HG03442 (cell line): ENCODE results near the gene SERPINA5.
"Not testable (repeated sequence)": the region's sequence is repeated elsewhere in the genome, so short reads cannot be mapped to it uniquely, and the experiment has no call there.

Experiments used
- ATAC-seq: cut with Tn5 transposase; IDR thresholded peaks from one replicate; pipeline ENCODE4 v1.9.1; 2021; ENCODE audit warnings: mild to moderate bottlenecking, moderate library complexity; ENCODE audit not compliant: unreplicated experiment

The SERPINA5 gene

DNA sequence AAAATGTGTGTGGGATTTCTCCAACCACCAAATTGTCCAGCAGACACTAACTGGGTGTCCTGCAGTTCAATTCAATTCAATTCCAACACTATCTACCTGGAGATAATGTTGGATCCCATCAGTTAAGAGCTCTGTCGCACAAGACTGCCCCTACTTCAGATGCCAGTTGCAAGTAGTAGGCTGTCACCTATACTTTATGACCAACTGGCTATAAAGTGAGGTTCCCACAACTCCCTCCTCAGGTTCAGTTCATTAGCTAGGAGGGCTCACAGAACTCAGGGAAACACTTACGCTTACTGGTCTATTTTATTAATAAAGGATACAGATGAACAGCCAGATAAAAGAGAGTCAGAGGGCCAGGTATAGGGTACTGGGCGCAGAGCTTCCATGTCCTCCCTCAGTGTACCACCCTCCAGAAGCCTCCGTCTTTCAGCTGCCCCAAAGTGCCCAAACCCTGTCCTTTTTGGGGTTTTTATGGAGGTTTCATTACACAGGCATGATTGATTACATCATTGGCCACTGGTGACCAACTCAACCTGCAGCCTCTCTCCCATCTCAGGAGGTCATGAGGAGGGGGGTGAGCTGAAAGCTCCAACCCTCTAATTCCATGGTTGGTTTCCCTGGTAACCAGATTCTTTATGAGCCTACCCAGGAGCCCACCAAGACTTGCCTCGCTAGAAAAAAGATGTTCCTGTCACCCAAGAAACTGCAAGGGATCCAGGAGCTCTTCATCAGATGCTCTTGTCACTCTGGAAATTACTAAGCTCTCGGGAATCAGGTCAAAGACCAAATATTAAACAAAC lies 7.5 kb upstream of the SERPINA5 start:
- no peak for ATAC-seq

DNA sequence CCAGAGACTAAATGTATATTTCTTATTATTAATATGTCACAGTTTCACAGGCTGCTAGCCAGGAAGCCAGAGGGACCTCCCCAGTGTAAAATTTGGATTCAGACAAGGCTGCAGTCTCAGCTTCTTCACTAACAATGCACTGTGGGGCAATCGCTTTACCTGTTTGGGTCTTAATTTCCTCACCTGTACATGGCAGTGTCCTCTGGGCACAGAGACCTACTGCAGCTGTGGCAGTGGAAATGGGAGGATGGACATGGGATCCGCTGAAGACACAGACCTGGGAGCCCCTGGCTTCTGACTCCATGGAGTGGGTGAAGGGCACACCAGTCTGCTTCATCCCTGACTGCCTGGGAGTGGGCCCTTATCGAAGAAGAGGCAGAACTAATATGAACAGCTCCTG lies 6.9 kb upstream of the SERPINA5 start:
- ATAC-seq, result no peak

DNA sequence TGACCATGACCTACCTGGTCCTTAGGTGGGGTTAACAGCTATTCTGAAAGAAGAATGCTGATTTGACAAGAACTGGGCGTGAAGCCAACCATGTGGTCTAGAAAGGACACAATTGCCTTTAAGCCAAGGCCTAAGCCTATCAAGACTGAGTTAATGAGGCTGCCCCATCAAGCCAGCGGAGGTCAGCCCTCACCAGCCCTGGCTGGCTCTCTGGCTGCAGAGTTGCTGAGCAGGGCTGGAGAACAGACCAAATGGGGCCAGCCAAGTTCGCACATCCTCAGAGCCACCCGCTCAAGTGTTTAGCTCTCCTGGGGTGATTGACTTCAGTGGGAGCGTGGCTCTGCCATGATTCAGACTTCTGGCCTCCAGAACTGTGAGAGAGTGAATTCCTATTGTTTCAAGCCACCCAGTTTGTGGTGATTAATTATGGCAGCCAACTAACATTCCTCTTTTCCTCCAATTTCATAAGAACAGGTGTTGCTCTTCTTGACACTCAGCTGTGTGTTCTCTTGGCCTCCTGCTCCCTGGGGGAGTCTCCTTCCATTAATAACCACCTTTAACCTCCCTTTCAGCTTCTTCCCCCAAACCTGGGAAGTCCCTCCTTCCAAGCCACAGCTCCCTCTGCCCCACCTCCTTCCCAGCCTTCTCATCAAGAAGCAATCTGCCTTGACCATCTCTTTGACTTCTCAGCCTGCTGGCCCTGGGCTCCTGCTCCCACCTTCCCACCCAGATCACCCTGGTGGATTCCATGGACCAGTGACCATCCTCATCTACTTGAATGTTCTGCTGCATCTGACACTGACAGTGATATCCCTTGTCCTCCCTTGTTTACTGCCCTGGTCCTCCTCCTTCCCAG lies 5.3 kb upstream of the SERPINA5 start:
- no peak for ATAC-seq

DNA sequence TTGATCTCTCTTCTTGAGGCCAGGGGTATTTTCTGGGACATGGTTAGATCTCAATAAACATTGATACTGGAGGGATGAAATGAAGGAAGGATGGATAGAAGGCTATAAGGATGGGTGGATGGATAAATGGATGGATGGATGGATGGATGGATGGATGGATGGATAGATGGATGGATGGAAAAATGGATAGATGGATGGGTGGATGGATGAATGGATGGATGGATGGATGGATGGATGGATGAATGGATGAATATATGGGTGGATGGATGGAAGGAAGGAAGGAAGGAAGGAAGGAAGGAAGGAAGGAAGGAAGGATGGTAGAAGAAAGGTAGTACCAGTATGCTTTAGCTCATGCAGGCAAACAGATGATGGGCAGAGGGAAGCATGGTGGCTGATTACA lies 3.8 kb upstream of the SERPINA5 start:
- not testable (repeated sequence) for ATAC-seq

DNA sequence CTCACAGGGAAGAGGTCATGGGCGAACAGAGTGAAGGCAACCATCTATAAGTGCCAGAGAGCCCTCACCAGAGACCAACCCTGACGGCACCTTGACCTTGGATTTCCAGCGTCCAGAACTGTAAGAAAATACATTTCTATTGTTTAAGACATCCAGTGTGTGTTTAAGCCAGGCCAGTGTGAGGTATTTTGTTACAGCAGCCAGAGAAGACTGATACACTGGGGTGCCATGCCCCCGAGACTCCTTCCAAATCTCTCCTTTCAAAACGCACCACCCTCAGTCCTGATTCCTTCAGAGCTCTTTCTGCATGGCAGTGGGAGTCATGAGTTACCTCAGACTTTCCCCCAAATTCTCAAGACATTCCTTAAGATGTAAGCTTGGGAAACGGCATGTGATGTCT lies 2.5 kb upstream of the SERPINA5 start:
- no peak for ATAC-seq

DNA sequence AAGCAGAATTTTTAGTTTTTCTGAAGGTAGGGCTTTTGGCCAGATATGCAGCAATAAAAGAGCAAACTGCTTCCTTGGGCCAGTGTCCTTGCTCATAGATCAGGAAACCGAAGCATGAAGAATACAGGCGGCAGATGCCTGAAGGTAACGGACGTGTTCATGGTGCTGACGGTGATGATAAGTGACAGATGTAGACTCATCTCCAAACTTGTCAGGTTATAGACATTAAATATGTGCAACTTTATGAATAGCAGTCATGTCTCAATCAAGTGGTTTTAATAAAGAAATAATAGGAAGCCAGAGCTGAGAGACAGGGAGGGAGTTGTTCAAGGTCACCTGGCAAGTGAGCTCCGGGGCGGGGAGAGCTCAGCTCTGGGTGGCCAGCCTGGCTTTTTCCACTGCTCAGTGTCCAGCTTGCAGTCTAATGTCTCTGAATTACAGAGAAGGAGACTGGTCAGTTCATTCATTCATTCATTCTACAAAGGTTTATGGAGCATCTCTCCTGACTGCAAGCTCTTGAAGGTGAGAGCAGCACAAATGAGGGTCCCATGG lies 1.0 kb downstream of the SERPINA5 start:
- ATAC-seq, result no peak

DNA sequence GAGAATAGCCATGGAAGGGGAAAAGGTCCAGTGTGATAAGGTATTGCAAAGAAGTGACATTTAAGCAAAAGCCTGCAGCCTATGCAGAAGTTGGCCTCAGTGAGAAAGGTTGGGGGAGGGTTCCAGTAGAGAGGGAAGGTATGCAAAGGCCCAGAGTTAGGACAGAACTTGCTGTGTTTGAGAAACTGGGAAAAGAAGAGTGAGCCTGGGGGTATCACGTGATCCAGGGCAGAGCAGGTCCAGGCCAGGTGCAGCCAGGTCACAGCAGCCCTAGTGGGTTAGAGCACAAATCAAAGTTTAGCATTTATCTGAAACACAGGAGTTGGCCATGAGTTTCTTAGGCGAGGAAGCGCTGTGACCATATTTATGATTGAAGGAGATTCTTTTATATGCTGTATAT lies 1.6 kb downstream of the SERPINA5 start:
- ATAC-seq, result no peak

DNA sequence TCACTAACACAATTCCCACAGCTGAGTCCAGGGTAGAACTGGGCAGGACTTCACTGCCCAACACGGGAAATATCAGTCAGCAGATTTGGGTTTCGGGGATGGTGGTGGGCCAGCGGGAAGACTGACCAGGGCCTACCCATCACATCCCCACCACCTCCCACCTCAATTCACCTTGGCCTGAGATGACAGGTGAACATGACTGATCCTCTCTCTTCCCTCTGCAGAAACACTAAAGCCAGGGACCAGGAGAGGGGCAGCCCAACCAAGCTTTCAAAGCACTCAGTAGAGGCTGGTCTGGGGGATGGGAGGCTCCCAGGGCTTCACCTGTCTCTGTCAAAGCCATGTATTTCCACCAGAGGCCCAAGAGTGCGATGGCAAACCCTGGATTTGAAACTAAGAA lies 2.3 kb downstream of the SERPINA5 start:
- ATAC-seq, result no peak

DNA sequence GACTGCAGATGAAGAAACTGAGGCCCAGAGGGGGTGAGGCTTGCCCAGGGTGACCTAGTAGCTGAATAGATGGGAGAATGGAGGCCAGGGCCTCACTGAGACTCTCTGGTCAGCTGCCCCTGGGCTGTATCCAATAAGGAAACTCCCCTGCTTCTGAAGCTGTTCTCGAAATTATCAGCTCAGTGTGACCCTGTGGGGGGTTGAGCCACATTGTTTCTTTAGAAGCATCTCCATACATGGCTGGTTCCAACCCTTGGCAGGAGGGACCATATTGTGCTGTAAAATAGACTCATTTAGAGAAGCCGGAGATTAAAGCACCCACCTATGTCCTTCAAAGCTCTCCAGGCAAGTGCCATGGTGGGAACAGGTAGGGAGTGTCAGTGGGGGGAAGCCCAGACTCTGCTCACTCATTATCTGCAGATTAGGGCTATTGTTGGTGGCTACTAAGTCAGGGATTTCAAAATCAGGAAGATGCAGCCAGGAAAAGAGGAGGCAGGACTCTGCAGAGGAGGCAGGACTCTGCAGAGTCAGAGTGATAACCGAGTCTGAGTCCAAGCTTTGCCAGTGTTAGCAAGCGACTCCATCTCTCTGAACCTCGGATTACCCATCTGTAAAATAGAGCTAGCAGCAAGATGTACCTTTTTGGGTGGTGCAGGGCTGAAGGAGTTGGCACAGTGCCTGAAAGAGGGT lies 3.5 kb downstream of the SERPINA5 start:
- ATAC-seq, result no peak

DNA sequence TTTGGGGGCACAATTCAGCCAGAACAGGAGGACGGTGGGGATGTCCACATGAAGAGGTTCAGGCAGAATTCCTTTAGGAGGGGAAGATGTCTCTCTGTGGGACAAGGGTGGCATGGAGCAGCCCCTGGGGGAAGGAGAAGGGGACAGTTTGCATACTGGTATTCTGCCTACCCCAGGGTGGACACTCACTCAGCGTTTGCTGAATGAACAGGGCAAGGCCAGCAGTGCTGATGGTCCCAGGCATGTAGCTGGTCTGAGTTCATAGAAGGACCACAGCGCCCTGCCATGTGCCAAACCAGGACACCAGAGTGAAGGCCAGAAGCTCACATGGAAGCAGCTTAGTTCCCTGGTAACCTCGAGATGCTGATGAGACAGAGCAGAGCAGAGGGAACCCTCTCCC lies 5.4 kb downstream of the SERPINA5 start:
- no peak for ATAC-seq

DNA sequence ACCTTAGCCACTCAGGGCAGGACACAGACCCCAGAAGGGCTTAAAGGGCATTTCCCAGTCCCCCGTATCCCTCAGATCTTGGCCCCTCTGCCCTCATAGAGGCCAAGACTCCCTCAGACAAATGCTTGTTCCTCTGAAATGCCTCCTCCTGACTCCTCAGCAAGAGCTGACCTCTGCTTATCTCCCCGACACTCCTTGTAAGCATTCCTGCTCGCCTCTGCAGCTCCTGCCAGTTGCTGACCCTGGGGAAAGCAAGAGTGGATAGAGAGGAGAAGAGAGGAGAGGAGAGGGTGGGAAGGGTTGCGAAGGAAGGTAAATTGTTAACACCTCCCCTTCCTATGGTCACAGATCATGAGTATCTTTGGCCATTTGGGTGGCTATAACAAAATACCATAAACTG lies 7.1 kb downstream of the SERPINA5 start:
- no peak for ATAC-seq

DNA sequence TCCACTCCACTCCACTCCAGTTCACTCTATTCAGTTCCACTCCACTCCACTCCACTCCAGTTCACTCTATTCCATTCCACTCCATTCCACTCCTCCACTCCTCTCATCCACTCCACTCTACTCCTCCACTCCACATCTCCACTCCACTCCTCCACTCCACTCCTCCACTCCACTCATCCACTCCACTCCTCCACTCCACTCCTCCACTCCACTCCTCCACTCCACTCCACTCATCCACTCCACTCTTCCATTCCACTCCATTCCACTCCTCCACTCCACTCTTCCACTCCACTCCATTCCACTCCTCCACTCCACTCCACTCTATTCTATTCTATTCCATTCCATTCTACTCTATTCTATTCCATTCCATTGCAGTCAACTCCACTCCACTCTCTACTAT lies 9.8 kb downstream of the SERPINA5 start:
- ATAC-seq, result no peak

DNA sequence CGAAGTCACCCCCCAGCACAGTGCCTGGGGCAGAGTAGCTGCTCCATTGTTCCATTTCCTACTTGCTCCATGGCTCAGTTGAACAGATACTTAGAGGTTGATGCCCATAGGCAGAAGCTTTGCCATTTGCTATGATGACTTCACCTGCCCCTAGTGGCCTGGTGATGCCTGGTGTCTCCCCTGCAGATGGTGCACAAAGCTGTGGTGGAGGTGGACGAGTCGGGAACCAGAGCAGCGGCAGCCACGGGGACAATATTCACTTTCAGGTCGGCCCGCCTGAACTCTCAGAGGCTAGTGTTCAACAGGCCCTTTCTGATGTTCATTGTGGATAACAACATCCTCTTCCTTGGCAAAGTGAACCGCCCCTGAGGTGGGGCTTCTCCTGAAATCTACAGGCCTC lies 10.6 kb downstream of the SERPINA5 start:
- no peak for ATAC-seq

DNA sequence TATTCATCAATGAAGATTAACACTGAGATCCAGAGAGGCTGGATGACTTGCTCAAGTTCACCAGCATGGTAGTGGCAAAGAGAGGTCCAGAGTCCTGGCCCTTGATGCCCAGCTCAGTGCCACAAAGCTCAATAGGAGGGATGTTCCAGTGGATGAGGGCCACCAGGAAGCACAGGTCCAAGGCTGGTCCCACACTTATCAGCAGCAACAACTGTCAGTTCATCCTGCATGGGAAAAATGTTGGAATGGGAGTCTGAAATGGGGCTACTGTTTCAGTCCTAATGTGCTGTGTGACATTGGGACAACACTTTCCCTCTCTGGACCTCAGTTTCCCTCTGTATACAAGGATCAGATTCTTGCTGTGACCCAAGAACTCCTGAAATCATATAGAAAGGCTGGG lies 11.2 kb downstream of the SERPINA5 start:
- no peak for ATAC-seq

DNA sequence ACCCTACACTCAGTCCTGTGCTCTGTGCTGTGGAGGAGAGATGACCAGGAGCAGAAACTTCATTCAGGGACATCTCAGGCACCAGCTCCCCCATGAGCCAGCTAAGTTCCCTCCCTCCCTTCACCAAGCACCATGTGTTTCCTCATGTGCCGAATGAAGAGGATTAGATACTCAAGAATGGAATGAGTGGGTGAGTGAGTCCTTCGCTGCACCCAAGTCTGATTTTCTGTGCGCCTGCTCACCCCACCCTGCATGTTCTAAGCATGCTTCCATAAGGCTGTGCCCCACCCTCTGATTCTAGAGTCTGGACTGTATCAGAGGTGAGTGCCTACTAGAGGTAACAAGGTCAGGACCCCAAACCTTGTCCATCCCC lies 12.1 kb downstream of the SERPINA5 start:
- ATAC-seq, result no peak

DNA sequence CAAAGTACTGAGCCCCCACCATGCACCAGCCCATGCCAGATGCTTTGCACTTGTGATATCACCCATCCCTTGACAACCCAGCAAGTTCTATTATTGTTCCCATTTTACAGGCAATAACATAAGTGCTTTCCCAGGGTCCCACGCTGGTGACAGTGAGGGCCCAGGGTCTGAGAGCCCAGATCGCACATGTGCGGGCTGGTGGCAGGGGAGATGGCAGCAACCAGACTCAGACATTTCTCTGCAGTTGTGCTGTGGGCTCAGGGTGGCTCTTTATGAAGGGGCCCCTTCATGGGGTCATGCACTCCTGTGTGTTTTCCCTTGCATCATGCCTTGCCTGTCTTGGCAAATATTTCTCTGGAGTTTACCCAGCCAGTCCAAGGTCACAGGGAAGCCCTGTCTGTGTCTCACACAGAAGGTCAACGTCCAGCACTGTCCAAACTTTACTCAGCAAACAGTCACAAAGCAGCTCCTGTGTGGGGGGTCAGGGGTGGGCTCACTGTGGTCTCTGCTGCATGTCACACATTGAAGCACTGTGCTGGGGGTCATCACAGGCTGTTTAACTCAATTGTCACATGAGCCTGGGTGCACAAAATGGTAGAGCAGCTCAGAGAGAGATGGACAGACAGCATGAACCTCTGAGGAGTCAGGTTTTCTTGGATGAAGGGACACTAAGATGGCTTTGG lies 12.7 kb downstream of the SERPINA5 start:
- ATAC-seq, result no peak

DNA sequence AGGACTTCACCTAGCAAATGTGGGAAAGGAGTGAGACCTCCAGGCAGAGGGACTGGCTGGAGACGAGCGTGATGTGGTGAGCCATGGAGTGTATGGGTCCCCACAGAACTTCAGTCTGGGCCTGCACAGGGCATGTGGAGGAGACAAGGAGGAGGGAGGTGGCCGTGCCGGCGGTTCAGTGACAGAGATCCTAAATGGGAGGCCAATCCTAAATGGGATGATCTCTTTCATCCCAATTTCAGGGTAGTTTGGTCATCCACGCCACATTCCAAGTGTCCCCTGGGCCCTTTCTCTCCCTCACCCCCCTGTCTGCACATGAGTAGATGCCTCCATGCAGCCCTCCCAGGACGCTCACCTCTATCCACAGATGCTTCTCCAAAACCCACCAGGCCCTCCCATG lies 13.2 kb downstream of the SERPINA5 start:
- ATAC-seq, result no peak

DNA sequence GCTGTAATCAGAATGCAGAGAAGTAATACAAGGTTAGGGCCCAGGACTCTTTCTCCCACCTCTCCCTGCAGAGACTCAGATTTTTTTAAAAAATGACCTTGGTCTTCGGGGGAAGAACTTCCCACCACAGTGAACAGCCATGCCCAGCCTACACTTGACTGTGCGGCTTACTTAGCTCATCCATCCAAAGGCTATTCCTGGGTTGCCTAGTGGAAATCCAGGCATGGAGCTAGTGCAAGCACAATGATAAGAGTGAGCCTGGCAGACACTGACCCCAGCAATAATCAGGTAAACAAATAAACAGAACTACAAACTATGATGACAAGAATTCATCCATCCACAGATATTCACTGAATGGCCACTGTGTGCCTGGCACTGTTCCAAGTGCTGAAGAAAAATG lies 14.7 kb downstream of the SERPINA5 start:
- no peak for ATAC-seq

DNA sequence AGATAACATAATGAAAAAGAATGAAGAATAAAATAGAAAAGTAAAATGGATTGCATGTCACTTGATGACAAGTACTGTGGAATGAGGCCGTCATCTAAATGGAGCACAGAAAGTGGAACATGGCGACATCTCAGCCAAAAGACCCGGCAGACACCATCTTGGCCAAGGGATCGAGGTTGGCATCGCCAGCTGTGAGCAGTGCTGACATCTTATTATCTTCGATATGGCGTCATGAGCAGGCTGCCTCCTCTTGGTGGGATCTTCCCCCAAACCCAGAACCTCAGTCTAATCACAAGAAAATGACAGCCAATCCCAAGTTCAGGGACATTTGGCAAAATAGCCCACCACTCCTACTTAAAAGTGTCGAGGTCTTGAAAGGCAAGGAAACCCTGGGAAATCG lies 15.1 kb downstream of the SERPINA5 start:
- no peak for ATAC-seq

DNA sequence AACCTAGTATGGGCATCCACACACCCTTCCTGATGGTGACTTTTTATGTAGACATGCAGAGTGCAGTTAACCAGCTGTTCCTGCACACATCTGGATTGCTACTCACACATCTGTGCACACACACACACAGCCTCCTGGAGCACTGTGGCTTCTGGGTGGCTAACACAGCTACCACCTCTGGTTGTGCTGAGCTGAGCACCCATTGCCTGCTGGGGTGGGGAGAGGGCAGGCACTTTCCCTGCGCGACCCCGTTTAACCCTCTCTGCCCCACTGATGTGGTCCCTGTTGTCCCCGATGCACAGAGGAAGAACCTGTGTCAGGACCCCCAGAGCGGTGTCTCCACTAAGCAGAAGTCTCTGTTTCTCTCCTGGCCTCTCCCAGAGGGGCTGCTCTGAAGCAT lies 16.6 kb downstream of the SERPINA5 start:
- no peak for ATAC-seq

DNA sequence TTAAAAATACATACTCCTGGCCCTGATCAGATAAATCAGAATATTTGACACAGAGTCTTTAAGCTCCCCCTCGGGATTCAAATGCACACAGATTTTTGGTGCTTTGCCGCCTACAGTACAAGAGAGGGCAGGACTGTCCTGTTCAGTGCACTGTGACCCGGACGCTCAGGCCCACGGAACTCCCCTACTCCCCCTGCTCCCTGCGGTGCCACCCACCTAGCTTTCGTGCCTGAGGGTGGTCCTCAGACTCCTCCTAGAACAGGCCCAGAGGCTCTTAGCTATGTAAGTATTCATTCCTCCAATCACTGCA lies 17.2 kb downstream of the SERPINA5 start:
- no peak for ATAC-seq
